HG03135 (cell line): Measurements from ENCODE around the gene MYO6.
"Not testable (repeated sequence)": the region's sequence is repeated elsewhere in the genome, so short reads cannot be mapped to it uniquely, and the experiment has no call there.

ENCODE experiments used
- ATAC-seq: cut with Tn5 transposase; IDR thresholded peaks from one replicate; pipeline ENCODE4 v1.9.1; 2021; ENCODE audit warnings: mild to moderate bottlenecking, moderate library complexity; ENCODE audit not compliant: unreplicated experiment

MYO6 gene

DNA sequence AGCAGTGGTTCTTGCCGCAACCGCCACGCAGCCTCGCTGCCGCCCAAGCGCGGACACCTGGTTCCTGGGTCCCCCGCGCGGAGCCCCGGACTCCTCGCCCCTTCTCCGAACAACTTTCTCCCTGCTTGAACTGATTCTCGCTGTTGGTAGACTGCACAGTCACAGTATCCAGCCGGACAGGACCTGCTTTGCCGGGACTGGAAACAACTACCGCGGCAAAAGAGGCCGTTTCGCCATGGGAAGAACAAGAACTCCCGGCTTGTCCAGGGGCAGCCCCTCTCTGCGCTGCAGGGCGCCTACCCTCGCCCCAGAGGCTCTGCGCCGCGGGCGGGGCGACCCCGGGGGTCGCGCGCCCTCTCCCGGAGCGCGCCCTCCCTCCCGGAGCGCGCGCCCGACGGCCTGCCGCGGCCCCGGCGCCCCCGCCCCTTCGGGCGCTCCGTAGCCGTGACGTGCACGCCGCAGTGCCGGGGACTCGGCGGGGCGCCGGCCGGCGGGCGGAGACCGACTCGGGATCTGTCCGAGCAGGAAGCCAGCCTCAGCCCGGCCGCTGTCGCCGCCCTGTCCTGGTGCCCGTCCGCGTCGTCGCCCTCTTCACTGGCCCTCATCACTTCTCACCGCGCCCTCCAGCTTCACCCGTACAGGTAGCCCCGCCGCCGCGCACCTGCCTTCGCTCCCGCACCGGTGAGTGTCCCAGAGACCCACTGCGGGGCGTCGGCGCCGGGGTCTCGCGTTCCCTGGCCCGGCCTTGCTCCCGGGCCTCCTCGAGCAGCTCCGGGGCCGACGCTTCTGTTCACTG is at the start of gene MYO6:
Gene MYO6, plus strand, starts transcription at position 497 of the 796 bp plus-strand sequence. CDS start 68,309 bp downstream, outside the sequence.
- peak; percentile 61 for ATAC-seq

DNA sequence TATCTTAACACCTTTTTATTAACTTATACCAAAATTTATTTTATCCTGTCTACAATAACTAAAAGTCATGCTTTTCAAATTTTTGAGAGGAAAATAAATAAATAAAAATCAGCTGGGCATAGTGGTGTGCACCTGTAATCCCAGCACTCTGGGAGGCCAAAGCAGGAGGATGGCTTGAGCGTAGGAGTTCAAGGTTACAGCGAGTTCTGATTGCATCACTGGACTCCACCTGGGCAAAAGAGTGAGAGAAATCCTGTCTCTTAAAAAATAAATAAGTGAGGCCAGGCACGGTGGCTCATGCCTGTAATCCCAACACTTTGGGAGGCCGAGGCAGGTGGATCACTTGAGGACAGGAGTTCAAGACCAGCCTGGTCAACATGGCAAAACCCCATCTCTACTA is 40.7 kb upstream of the MYO6 start:
- not testable (repeated sequence) for ATAC-seq

DNA sequence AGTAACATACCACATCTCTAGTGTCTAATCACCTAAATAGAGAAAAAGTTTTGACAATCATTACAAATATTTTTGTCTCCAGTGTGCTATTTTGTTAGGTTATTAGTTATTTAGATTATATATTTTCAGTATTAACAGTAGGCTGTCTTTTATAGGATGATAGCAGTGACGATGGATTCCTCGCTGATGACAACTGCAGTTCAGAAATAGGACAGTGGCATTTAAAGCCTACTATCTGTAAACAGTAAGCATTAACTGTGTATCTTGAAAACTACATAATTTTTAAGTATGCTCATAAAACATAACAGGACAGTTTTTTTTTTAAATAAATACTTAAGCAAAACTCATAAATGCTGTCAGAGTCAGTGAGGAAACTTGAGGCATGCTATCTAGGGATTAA is 37.9 kb upstream of the MYO6 start:
- ATAC-seq, result no peak

DNA sequence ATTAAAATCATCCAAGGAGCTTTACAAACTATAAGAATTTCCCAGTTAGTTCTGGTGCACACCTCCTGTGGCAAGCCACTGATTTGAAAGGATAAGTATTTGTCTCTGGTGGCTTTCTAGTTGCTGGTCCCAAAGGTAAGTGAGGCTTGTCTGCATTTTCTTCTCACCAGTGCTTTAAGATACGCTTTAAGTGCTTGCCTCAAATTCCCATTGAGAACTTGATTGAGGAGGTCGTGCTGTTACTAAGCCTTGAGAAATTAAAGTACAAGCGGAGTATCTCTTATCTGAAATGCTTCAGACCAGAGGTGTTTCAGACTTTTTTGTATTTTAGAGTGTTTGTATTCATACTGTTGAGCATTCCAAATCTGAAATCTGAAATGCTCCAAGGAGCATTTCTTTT is 29.9 kb upstream of the MYO6 start:
- ATAC-seq, result no peak

- no peak for ATAC-seq
Observed at GRCh38 chr6:75723382-75723781, 25.7 kb upstream of the MYO6 start.

GRCh38 chr6:75727206-75727605 is 21.8 kb upstream of the MYO6 start:
- ATAC-seq, result no peak

DNA sequence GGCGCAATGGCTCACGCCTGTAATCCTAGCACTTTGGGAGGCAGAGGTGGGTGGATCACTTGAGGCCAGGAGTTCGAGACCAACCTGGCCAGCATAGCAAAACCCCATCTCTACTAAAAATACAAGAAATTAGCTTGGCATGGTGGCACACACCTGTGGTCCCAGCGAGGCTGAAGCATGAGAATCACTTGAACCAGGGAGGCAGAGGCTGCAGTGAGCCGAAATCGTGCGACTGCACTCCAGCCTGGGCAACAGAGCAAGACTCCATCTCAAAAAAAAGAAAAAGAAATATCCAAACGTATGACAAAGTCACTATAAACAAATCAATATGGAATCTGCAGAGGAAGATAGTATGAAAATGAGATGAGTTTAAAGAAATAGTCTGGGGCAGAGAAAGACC is 18.0 kb upstream of the MYO6 start:
- not testable (repeated sequence) for ATAC-seq

DNA sequence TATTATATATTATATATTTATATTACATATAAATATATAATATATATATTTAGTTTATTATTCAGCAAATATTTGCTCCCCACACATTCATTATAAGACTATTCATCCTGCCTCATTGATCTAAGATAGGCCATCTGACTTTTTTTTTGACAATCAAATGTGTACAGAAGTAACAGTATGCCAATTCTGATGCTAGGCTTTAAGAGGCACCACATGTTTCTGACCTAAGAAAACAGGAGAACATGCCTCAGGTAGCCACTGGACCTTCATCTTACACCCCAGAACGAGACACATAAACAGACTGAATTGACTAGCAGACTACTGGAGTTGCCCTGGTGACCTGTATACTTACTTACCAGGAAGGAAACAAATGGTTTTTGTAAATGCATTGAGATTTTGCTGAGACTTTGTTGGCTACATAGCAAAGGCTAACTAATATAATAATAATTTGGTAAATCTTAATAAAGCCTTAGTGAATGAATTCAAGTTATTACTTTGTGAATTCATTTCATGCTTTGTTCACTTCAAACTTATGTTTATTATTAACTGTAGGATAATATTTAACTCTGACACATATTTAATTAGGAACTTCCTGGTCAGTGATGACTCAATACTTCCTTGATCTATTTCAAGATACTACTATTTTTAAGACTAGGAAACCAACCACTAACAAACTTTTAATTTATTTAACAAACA is 13.4 kb upstream of the MYO6 start:
- ATAC-seq, result peak; percentile 97

DNA sequence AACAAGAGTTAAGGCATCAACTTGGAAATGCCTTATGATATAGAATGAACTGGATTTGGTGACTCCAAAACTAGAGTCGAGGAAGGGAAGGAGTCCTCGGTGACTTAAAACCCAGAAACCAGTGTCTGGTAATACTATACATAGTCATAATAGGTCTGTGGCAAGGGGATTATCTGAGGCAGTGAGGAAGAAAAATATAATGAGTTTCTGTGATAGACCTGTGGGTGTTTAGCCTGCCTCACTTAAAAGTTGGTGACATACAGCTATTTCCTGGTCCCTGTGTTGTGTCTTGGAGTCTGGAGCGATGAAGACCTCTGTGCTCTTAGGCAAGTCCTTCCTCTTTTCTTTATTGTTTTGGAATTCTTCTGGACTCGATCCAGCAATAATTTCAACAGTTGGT is 5.1 kb upstream of the MYO6 start:
- no peak for ATAC-seq

DNA sequence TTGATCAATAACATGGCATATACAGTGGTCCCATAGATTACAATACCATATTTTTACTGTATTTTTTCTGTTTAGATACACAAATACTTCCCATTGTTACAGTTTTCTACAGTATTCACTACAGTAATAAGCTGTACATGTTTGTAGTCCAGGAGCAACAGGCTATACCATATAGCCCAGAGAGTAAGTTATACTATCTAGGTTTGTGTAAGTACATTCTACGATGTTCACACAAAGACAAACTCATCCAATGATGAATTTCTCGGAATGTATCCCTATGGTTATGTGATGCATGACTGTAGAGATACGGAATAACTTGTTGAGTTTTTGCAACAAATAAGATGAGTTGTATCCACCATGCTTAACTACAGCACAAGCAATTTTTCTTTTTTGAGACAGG is 3.6 kb upstream of the MYO6 start:
- ATAC-seq, result no peak

DNA sequence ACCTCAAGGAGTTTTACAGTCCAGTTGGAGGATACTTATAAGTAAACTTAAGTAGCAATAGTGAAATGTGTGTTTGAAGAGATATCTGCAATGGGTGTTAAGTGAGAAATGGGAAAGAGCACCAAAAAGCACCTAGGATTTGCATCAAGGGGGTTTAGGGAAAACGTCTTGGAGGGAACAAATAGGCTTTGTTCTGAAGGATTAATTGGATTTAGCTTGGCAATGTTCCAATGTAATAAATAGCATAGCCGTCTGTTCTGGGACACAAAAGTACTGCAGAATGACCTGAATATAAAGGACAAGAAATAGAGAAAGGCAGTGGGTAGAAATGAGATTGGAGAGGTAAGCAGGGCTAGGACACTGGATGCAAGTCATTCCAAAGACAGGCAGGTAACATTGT is 2.8 kb upstream of the MYO6 start:
- ATAC-seq, result no peak

GRCh38 chr6:75747152-75747992 is 1.7 kb upstream of the MYO6 start:
- ATAC-seq, result no peak

DNA sequence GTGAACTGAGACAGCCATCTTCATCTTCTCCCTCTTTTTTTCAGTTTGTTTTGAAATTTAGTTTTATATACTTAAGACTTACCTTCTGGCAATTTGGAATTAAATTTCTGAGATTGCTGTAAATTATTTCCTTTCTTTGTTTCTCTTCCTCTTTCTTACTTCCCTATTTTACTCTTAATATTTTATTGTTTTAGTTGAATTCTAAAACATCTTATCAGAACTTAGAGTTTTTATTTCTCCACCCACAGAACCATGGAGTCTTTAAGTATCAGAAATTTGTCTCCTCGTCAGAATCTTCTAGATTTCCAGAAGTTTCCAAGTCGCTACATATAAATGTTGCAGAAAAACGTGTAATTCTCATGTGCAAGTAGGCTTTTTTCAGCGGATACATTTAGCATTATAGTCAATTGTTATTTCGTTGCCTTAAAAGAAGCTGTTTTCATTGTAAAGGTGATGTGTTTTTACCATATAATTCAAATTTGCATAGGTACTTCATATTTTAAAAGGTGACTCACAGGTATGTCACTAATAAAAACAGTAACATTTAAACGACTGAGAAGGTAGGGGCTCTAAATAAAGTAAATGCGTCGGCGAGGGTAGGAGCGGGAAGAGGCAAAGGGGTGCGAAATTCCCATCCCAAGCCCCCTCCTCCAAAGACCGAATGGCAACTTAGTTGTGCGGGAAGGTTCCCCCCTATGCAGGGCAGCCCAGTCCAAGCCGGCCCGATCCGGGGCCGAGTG is 866 bp upstream of the MYO6 start:
- ATAC-seq, result peak; percentile 17

DNA sequence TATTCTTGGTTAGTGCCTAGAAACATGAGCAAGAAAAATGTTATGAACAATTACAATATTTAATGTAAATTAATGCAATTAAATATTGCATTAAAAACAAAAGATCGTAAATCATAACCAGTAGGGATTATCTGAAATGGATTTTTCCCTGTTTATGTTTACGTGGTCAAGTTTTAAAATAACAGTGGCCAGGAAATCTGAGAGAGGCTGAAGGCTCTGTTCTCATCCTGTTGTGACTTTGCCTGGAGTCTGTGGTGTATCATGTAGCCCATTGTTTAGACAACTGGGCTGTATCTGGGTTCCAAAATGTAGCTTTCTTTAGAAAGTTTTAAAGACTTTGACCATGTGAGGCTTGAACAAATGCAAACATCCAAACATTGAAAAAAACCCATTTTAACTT is 2.4 kb downstream of the MYO6 start:
- ATAC-seq, result no peak

- no peak for ATAC-seq
Observed at GRCh38 chr6:75752365-75752764, 3.3 kb downstream of the MYO6 start.

DNA sequence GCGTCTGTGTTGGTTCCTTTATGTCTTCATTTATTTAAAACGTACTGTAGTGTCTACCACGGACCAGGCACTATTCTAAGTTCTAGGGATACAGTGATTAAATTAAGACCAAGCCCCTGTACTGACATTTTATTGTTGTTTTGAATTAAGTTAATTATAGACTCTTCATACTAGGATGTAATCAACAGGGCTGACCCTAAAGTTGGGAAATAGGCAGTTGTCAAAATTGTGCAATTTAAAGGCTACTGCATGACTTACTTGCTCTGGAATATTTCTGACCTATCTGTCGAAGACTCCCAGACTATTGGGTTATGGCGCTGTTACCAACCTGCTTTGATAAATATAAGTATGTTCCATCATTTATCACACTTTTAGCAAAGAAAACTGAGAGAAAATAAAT is 6.7 kb downstream of the MYO6 start:
- no peak for ATAC-seq

DNA sequence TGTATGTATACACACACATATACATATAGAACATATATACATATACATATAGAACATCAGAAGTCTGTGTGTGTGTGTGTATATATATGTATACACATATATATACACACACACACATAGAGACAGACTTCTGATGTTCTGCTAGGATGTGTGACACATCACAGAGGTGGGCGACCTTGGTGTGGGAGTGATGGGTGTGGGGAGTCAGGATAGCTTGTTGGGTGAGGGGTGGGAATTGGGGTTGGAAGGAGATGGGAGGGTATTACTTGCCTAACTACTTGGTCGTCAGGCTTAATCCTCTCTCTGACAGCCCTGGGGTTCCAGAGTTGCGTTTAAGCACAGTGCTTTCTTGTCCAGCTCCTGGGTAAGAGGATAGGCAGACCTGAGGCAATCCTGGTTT is 8.3 kb downstream of the MYO6 start:
- ATAC-seq, result no peak

GRCh38 chr6:75758061-75758460 is 9.0 kb downstream of the MYO6 start:
- ATAC-seq, result no peak

DNA sequence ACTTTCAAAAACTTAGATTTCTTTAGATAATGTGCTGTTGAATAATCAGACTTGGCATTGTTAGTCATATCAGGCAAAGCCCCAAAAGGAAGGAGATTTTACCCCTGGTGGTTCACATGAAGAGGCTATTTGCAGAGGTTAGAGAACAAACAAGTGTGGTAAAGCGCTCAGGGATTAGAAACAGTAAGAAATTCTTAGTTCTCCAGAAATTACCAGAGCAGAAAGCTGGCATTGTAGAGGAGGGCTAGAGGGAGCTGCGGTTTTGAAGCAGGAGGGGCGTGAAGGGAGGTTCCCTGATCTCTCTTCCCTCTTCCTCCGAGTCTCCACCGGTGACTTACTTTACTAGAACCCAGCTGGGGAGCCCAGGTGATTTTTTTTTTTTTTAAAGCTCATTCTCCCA is 10.2 kb downstream of the MYO6 start:
- no peak for ATAC-seq

DNA sequence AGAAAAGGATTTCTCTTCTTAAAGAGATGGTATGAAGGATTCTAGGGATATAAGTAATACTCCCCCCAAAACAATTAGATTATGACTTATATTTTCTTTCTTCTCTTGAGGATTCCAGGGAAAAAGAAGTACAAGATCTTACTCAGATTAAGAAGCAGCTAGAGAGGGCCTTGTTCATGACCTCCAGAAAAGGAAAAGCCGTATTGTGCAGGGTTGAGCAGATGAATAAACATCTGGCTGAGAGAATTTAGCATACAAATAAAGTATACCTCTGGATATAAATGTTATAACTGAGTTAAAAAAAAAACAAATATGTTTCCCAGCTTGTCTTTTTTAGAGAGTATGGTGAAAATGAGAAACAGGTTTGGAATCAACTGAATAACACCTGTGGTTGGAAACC is 11.3 kb downstream of the MYO6 start:
- ATAC-seq, result no peak

GRCh38 chr6:75761489-75761888 is 12.4 kb downstream of the MYO6 start:
- no peak for ATAC-seq
